Epithelial cell of proximal tubule (primary cell): ENCODE results near the gene RAB11FIP4. TPM values are rescaled to one million over a fixed set of nuclear protein-coding genes. Genes with fewer than 3 reads are reported as not detected.

Experiments
- DNase-seq: peaks from one replicate; pipeline ENCODE4 v3.0.0-alpha.2; 2011; ENCODE audit warnings: low read depth
- H3K4me3 ChIP-seq: 2 replicates; pipeline ENCODE4 v1.5.1; 2011; ENCODE audit warnings: low read depth, mild to moderate bottlenecking, low read length
- total RNA-seq: library from RNA; depleted of rRNA; stranded (reverse); fragments of >200 nt; gene quantifications from 2 replicates; pipeline ENCODE4 v1.2.3, GENCODE V29; 2015
- TF ChIP-seq, protein P1 (sequence below): conservative IDR thresholded peaks from 2 replicates; pipeline ENCODE4 v1.5.1; 2012; ENCODE audit warnings: low read depth, mild to moderate bottlenecking, low read length

The RAB11FIP4 gene
- total RNA-seq, 1 donor from 2014 or later: 15.1 TPM

DNA sequence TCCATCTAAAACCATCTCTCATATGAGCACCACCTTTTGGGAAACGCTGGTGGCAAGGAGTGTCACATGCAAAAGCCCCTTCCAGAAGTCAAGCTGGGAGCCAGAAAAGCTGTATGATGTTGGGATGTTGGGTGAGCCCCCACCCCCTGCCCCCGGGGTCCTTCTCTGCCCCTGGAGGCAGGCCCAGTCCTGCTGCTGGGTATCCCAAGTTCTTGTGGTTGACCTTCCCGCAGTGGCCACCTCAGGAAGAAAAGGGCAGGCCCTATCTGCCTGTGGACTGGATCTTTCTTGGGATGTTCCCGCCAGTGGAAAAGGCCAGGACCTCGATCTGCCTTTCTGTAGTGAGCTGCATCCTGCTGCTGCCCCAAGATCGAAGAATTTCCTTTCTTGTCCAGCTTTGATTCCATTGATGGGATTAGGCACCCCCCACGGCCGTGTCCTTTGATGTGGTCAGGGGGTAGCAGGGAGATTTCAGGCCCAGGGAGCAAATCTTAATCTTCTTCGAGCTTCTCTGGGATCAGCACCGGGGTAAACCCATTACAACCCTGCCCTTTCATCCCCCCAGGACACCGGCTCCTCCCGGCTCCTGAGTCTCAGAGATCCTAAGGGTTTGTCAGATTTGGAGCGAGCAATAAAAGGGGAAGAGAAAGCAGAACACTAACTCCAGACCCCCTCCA lies 165.6 kb downstream of the RAB11FIP4 start:
- no peak overlapping the region for H3K4me3 ChIP-seq
- TF ChIP-seq, protein P1, sequence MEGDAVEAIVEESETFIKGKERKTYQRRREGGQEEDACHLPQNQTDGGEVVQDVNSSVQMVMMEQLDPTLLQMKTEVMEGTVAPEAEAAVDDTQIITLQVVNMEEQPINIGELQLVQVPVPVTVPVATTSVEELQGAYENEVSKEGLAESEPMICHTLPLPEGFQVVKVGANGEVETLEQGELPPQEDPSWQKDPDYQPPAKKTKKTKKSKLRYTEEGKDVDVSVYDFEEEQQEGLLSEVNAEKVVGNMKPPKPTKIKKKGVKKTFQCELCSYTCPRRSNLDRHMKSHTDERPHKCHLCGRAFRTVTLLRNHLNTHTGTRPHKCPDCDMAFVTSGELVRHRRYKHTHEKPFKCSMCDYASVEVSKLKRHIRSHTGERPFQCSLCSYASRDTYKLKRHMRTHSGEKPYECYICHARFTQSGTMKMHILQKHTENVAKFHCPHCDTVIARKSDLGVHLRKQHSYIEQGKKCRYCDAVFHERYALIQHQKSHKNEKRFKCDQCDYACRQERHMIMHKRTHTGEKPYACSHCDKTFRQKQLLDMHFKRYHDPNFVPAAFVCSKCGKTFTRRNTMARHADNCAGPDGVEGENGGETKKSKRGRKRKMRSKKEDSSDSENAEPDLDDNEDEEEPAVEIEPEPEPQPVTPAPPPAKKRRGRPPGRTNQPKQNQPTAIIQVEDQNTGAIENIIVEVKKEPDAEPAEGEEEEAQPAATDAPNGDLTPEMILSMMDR: no peak
- DNase-seq: no peak

DNA sequence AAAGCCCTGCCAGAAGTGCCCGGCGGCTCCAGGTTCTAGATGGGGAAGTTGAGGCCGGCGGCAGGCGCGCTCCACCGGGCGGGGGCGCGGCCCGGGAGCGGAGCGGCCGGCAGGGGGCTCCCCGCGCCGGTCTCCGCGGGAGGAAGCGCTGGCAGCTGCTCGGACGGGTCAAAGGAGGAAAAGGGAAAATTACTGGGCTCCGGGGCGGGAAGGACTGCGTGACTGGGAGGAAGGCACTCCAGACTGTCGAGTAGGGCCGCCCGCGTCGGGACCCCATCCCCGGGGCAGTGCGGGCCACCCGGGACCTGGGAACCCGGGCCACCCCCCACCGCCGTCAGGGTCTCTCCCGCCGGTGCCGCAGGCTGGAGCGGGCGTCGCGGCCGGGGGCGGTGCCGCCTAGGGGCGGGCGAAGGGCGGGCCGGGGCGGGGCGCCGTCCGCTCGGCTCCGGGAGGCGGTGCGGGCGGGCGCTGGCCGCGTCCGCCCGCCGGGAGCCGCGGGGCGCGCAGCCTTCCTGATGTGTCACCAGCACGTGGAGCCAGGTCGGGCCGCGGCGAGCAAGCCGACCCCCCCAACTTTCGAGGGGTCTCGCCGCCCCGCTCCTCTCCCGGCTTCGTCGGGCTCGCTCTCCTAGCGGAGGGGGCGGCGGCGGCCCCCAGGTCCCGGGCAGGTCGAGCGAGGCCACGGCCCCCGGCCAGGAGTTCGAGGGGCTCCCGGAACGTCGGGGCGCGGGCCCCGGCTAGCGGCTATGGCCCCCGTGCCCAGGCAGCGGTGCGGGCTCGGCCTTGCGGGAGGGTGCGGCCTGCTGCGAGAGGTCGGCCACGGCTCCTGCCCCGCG lies 167.5 kb downstream of the RAB11FIP4 start:
- no peak for DNase-seq
- TF ChIP-seq, protein P1: peak; percentile 62
- peak overlapping the region; percentile 75 for H3K4me3 ChIP-seq

DNA sequence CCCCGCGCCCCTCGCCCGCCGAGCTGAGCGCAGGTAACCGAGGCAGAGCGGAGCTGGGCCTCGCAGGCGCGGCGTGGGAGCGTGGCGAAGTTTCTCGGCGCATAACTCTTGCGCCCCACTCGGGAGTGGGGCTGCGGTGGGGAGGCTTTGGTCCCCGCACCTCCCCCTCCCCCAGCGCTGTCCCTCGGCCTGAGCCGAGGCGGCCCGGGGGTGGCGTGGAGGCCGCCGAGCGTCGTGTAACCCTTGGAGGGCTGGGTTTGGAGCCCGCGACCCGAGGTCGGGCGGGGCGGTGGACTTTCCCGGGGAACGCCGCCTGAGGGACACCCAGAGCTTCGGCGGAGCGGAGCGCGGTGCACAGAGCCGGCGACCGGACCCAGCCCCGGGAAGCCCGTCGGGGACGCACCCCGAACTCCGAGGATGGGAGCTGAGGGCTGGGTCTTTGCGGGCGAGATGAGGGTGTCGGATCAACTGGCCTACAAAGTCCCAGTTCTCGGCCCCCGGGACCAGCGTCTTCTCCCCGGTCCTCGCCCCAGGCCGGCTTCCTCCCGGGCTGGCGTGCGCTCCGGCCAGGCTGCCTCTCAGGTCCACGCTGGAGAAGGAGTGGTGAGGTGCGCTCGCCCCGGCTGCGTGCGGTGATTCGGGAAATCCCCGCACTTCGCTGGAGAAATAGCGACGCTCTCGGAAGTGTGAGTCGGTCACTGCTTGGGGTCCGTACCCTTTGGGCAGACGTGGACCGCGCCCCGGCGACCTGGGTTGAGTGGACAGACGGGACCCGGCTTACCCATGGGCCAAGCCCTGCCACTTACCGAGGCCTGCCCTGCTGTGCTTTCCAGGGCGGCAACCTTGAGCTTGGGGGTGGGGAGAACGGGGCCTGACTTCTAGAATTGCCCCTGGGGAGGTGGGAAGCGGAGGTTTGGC lies 168.4 kb downstream of the RAB11FIP4 start:
- TF ChIP-seq, protein P1: no peak
- peak overlapping the region; percentile 75 for H3K4me3 ChIP-seq
- no peak for DNase-seq

DNA sequence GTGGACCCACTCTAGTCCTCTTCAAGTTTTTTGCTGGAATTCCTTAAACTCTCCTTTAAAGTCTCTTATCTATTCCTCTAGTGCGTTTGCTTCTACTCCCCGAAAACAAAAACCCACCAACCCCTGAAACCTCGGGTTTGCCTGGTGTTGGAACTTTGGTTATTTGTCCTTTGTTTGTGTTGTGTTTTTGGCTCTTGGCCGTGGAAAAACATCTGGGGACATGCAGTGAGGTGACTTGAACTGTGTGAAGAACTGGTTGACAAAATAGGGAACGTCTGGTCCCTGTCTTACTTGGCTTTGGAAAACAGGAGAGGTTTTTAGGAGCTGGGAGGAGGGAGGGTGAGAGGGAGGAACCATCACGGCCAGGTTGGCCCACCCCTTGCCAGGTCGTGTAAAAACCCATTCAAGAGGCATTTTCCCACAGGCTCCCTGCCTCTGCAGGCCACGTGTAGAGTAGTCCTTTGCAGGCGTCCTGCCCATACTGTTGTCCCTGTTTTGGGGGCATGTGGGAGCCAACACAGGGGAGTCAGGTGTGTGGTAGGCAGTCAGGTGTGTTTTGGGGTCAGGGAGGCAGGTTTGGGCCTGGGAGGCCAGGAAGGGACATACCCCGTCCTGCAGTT lies 169.3 kb downstream of the RAB11FIP4 start:
- H3K4me3 ChIP-seq: peak overlapping the region; percentile 75
- TF ChIP-seq, protein P1: no peak
- no peak for DNase-seq

DNA sequence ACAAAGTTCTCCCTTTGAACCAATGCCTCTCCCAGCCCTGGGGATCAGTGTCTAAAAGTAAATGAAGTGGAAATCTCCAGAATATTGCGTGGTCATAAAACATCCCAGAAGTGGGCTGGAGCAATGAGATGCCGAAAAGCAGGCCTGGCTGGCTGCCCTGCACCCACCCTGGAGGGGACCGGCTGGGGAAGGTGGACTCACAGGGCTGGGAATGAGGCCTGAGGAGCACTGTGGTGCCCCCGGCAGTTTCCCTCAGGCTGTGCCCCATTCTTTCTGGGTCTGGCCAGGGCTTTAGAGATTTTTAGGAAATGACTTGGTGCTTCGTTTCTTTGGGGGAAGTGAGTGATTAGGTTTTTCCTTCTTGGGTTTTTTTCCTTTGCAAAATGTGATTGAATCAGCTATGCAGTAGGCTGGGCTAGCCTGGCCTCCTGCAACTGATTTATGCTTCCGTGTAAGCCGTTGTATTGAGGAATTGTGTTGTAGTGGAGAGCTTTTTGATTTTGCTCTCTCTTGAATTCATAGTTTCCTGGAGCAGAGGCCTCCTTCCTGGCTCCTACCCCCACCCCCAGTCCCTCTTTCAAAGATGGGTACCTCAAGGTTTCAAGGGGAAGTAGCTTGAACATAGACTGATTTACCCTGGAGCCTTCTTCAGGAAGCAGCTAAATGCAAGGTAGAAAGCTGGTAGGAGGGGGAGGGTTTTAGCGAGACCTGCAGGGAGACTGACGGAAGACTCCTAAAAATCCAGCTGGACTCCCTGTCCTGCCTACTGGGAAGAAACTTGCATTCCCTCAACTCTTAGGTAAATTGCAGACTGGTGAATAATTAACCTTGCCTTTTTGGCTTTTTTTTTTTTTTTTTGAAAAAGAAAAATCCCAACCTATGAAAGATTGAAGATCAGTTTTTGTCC lies 170.2 kb downstream of the RAB11FIP4 start:
- peak overlapping the region; percentile 75 for H3K4me3 ChIP-seq
- TF ChIP-seq, protein P1: no peak
- no peak for DNase-seq
